Body of pancreas (tissue), 4 donors: ENCODE results near the gene CHORDC1. TPM values are rescaled to one million over a fixed set of nuclear protein-coding genes. Genes with fewer than 3 reads are reported as not detected.
"Not testable (repeated sequence)": the region's sequence is repeated elsewhere in the genome, so short reads cannot be mapped to it uniquely, and the experiment has no call there.

Experiments used
- ATAC-seq: fragments of 150-250 bp; one replicate; pipeline ENCODE4 v1.9.1; 2016
- DNase-seq, 4 donors: peaks; one replicate each; pipeline ENCODE4 v3.0.0-alpha.2; 2019
- H3K27ac ChIP-seq, 4 donors: fragments of 200-600 bp; sonication (generic); 1 replicate in 3 of 4; 2 replicates in 1 of 4; pipeline versions ENCODE4 v1.5.1 to v1.6.1; 2016 to 2019; ENCODE audit warnings: mild to moderate bottlenecking in 1 of 4, mixed read lengths in 1 of 4, moderate library complexity in 1 of 4
- H3K27me3 ChIP-seq, 2 donors: fragments of 200-600 bp; sonication (generic); one replicate each; pipeline ENCODE4 v1.6.0; 2016; ENCODE audit warnings: mild to moderate bottlenecking in 1 of 2
- H3K36me3 ChIP-seq, 2 donors: fragments of 200-600 bp; sonication (generic); replicated peaks in 1 of 2; 2 replicates each; pipeline ENCODE4 v1.5.1; 2016; ENCODE audit warnings: low read depth in 2 of 2; ENCODE audit not compliant: insufficient read depth in 1 of 2
- H3K4me1 ChIP-seq: fragments of 200-600 bp; sonication (generic); one replicate; pipeline ENCODE4 v1.6.0; 2016
- H3K4me3 ChIP-seq, 2 donors: fragments of 200-600 bp; sonication (generic); 1 replicate in 1 of 2; 2 replicates in 1 of 2; pipeline ENCODE4 v1.5.1; 2016 to 2019
- H3K9me3 ChIP-seq, 3 donors: fragments of 200-600 bp; sonication (generic); 1 replicate in 2 of 3; 2 replicates in 1 of 3; pipeline ENCODE4 v1.5.1; 2016
- CTCF ChIP-seq, 7 experiments: fragments of 450-650 bp in 4 of 7; fragments of 200-600 bp in 3 of 7; sonication (generic) in 3 of 7; IDR thresholded peaks; one replicate each; pipeline ENCODE4 v1.5.1; 2016 to 2019; ENCODE audit warnings: antibody characterized with exemption in 7 of 7
- POLR2A ChIP-seq, 3 donors: fragments of 450-650 bp; IDR thresholded peaks; one replicate each; pipeline ENCODE4 v1.6.1; 2016; ENCODE audit warnings: antibody characterized with exemption in 3 of 3, mild to moderate bottlenecking in 2 of 3
- WGBS, 2 donors: methylation state at CpG; one replicate each; pipeline ENCODE4 v1.1.5; 2017; 5-methylcytosine and 5-hydroxymethylcytosine counted together
- intact Hi-C: fragments of 100-400 bp; cut with DNase I; formaldehyde crosslinking; loops from one replicate; pipeline ENCODE4 v1.15.1; 2023
- total RNA-seq, 2 donors: library from RNA; depleted of rRNA; stranded (reverse); fragments of >200 nt; gene quantifications; one replicate each; pipeline ENCODE4 v1.1.0, GENCODE V29; 2016

Gene CHORDC1
- total RNA-seq, 2 donors from 2014 or later: 27.8 to 41.5 TPM

- H3K27me3 ChIP-seq: no peaks in the 10 kb centered on the region
- WGBS, 2 donors: 77 to 84% methylated on average over 2 of the region's 2 CpGs
- H3K4me1 ChIP-seq: no peaks in the 10 kb centered on the region
- peaks cover 0 to 16% of the 10 kb centered on the region in 2 donors for H3K36me3 ChIP-seq
- no peak for TF ChIP-seq POLR2A (IDR thresholded peaks at IDR 0.05)
- TF ChIP-seq CTCF (IDR thresholded peaks at IDR 0.05): no peak
- H3K9me3 ChIP-seq: no peaks in the 10 kb centered on the region
- H3K4me3 ChIP-seq: no peak overlapping the region
- no peak for ATAC-seq
- no peak for DNase-seq
- intact Hi-C loops: no loop called here
- no peak overlapping the region for H3K27ac ChIP-seq
Observed at GRCh38 chr11:90208857-90209256, 14.0 kb downstream of the CHORDC1 start.

- H3K4me3 ChIP-seq, DNase-seq, intact Hi-C loops, ATAC-seq, H3K4me1 ChIP-seq, H3K27me3 ChIP-seq, H3K9me3 ChIP-seq, H3K27ac ChIP-seq: not testable (repeated sequence)
- peaks cover 0 to 14% of the 10 kb centered on the region in 2 donors for H3K36me3 ChIP-seq
- 91 to 93% methylated on average over 10 of the region's 10 CpGs for WGBS, 2 donors
Observed at GRCh38 chr11:90207992-90208391, 14.9 kb downstream of the CHORDC1 start.

- H3K4me1 ChIP-seq: no peaks in the 10 kb centered on the region
- no peaks in the 10 kb centered on the region for H3K9me3 ChIP-seq
- 17 to 24% methylated on average over 3 of the region's 3 CpGs for WGBS, 2 donors
- intact Hi-C loops: no loop called here
- no peaks in the 10 kb centered on the region for H3K27me3 ChIP-seq
- peaks cover 0 to 19% of the 10 kb centered on the region in 2 donors for H3K36me3 ChIP-seq
- TF ChIP-seq CTCF (IDR thresholded peaks at IDR 0.05) (peak; percentile 63 to 95 (median 74)), POLR2A (IDR thresholded peaks at IDR 0.05) (no peak)
- no peak for ATAC-seq
- DNase-seq: peak in 3 of 4 donors; percentile 12 to 22 (median 12)
- H3K4me3 ChIP-seq: no peak overlapping the region
- no peak overlapping the region for H3K27ac ChIP-seq
Observed at GRCh38 chr11:90204832-90205646, 17.8 kb downstream of the CHORDC1 start.

GRCh38 chr11:90204407-90204806 is 18.4 kb downstream of the CHORDC1 start:
- Histone ChIP-seq H3K4me1 (no peaks in the 10 kb centered on the region), H3K9me3 (no peaks in the 10 kb centered on the region), H3K27ac (no peak overlapping the region), H3K4me3 (no peak overlapping the region), H3K36me3 (peaks cover 0 to 15% of the 10 kb centered on the region in 2 donors), H3K27me3 (no peaks in the 10 kb centered on the region)
- intact Hi-C loops: no loop called here
- TF ChIP-seq CTCF (IDR thresholded peaks at IDR 0.05) (no peak), POLR2A (IDR thresholded peaks at IDR 0.05) (no peak)
- no peak for ATAC-seq
- DNase-seq: no peak
- WGBS, 2 donors: 91 to 93% methylated on average over 13 of the region's 13 CpGs

- H3K9me3 ChIP-seq: no peaks in the 10 kb centered on the region
- ATAC-seq (no peak), DNase-seq (no peak)
- no peaks in the 10 kb centered on the region for H3K27me3 ChIP-seq
- WGBS, 2 donors: 75 to 77% methylated on average over 3 of the region's 3 CpGs
- peaks cover 0 to 15% of the 10 kb centered on the region in 2 donors for H3K36me3 ChIP-seq
- intact Hi-C loops: no loop called here
- no peak for TF ChIP-seq POLR2A (IDR thresholded peaks at IDR 0.05)
- TF ChIP-seq CTCF (IDR thresholded peaks at IDR 0.05): no peak
- no peak overlapping the region for H3K27ac ChIP-seq
- no peaks in the 10 kb centered on the region for H3K4me1 ChIP-seq
- no peak overlapping the region for H3K4me3 ChIP-seq
Observed at GRCh38 chr11:90202342-90202741, 20.5 kb downstream of the CHORDC1 start.
